Stimulated activated CD4-positive, alpha-beta T cell treated with anti-CD3 and anti-CD28 coated beads, Interleukin-4, amount 100 ng/mL, for 48 hours (primary cell): ENCODE data around the gene ALG13.
"Not testable (repeated sequence)": the region's sequence is repeated elsewhere in the genome, so short reads cannot be mapped to it uniquely, and the experiment has no call there.

Experiments used
- DNase-seq, 2 donors: peaks; one replicate each; pipeline ENCODE4 v3.0.0-alpha.2; 2020; ENCODE audit warnings: low read depth in 2 of 2

Gene ALG13

GRCh38 chrX:111680988-111681779 lies at the start of gene ALG13:
ALG13 (plus strand) TSS chrX:111681170; CDS start chrX:111681219, 49 bp downstream.
- DNase-seq: peak; percentile 74

GRCh38 chrX:111634823-111635729 lies 45.9 kb upstream of the ALG13 start:
- no peak for DNase-seq

- no peak for DNase-seq
These were observed 39.0 kb upstream of the ALG13 start for GRCh38 chrX:111641969-111642368.

- DNase-seq: not testable (repeated sequence)
These were observed 35.8 kb upstream of the ALG13 start for GRCh38 chrX:111645165-111645564.

- DNase-seq: no peak
These were observed 35.4 kb upstream of the ALG13 start for GRCh38 chrX:111645607-111646006.

- no peak for DNase-seq
These were observed 34.5 kb upstream of the ALG13 start for GRCh38 chrX:111646515-111646914.

- DNase-seq: no peak
These were observed 32.2 kb upstream of the ALG13 start for GRCh38 chrX:111648802-111649201.

- DNase-seq: no peak
These were observed 31.3 kb upstream of the ALG13 start for GRCh38 chrX:111649638-111650037.

- DNase-seq: no peak
These were observed 30.1 kb upstream of the ALG13 start for GRCh38 chrX:111650845-111651244.

GRCh38 chrX:111652719-111653118 lies 28.3 kb upstream of the ALG13 start:
- no peak for DNase-seq

- no peak for DNase-seq
These were observed 19.7 kb upstream of the ALG13 start for GRCh38 chrX:111661241-111661640.

GRCh38 chrX:111662292-111662691 lies 18.7 kb upstream of the ALG13 start:
- no peak for DNase-seq

- no peak for DNase-seq
These were observed 9.3 kb upstream of the ALG13 start for GRCh38 chrX:111671668-111672067.

- no peak for DNase-seq
These were observed 6.3 kb downstream of the ALG13 start for GRCh38 chrX:111687305-111687704.

- DNase-seq: no peak
These were observed 14.4 kb downstream of the ALG13 start for GRCh38 chrX:111695297-111695880.

- DNase-seq: no peak
These were observed 38.6 kb downstream of the ALG13 start for GRCh38 chrX:111719426-111720210.

- DNase-seq: no peak
These were observed 47.1 kb downstream of the ALG13 start for GRCh38 chrX:111728096-111728495.

- no peak for DNase-seq
These were observed 50.4 kb downstream of the ALG13 start for GRCh38 chrX:111731351-111731750.

GRCh38 chrX:111736571-111736970 lies 55.6 kb downstream of the ALG13 start:
- no peak for DNase-seq

GRCh38 chrX:111742018-111742417 lies 61.0 kb downstream of the ALG13 start:
- no peak for DNase-seq

GRCh38 chrX:111743316-111743715 lies 62.3 kb downstream of the ALG13 start:
- no peak for DNase-seq

- no peak for DNase-seq
These were observed 75.5 kb downstream of the ALG13 start for GRCh38 chrX:111756486-111756885.
